Right renal pelvis (tissue), 4 donors: ENCODE results near the gene SPTBN1. TPM values are rescaled to one million over a fixed set of nuclear protein-coding genes. Genes with fewer than 3 reads are reported as not detected.
"Not testable (repeated sequence)": the region's sequence is repeated elsewhere in the genome, so short reads cannot be mapped to it uniquely, and the experiment has no call there.

ENCODE experiments used
- DNase-seq, 4 donors: peaks; one replicate each; pipeline ENCODE4 v3.0.0-alpha.2; 2013; ENCODE audit warnings: low read depth in 4 of 4, low spot score in 3 of 4, missing footprints in 1 of 4
- polyA plus RNA-seq, 4 donors: library from polyadenylated mRNA; unstranded; fragments of 120-200 nt; gene quantifications; one replicate each; pipeline ENCODE4 v1.2.1, GENCODE V29; 2013; ENCODE audit not compliant: insufficient read length in 4 of 4

SPTBN1 gene
- polyA plus RNA-seq, 4 donors: 224 to 243 (median 228) TPM

DNA sequence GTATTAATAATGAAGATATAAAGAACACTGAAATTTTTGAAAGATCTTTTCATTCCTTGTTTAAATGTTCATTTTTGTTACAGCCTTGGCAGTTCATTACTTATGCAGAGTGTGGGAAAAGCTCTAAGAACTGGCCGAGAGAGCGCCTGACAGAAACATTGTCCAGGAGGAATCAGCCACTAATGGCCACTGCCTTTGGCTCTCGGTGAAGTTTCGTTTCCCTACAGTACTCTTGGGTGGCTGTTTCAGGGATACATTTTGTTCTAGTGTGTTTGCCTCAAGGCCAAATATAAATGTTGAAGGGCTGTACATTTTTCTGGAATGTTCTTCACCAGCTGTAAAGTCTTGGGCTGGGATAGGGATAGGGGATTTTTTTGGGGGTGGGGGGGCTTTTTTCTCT is 10.7 kb downstream of the SPTBN1 start:
- no peak for DNase-seq

DNA sequence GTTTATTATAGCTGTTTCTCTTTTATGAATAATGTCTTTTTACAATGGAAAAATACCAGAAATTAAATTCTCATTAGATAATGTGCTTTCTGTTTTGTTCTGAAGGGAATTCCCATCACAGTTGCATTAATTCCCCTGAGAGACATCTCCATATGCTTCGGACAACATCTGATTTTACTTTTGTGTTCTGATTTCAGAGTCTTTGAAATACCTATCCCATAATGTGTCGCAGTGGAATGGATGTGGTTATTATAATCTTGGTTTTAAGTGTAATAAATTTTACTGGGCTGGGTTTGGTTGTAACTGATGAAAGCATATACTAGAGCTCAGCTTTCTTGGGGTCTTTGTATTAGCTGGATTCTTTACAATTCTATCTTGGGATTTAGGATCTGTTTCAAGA is 12.5 kb downstream of the SPTBN1 start:
- DNase-seq: no peak

DNA sequence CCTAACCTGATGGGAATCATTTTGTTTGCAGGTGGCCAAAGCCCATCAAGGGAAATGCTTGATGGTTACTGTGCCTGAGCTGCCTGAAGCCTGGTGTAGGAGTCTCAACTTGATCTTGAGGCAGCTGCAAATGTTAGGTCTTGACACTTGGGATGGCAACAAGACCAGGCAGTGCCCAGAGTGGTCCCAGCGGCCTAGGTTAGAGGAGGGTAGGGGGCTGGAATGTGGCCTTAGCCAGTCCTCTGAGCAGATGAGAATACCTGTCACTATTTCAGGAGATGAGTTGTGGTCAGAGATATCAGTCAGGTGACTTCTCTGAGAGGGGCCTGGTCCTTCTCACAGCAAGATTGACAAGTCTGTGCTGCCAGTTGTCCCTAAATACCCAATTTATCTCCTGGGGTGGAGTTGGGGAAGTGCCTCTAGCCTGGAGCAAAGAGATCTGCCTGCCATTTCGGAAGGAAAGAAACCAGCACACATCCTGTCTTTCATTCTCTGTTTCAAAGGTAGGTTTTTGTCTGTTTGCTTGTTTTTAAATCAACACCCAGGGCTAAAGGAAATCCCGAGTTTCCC is 13.4 kb downstream of the SPTBN1 start:
- no peak for DNase-seq

DNA sequence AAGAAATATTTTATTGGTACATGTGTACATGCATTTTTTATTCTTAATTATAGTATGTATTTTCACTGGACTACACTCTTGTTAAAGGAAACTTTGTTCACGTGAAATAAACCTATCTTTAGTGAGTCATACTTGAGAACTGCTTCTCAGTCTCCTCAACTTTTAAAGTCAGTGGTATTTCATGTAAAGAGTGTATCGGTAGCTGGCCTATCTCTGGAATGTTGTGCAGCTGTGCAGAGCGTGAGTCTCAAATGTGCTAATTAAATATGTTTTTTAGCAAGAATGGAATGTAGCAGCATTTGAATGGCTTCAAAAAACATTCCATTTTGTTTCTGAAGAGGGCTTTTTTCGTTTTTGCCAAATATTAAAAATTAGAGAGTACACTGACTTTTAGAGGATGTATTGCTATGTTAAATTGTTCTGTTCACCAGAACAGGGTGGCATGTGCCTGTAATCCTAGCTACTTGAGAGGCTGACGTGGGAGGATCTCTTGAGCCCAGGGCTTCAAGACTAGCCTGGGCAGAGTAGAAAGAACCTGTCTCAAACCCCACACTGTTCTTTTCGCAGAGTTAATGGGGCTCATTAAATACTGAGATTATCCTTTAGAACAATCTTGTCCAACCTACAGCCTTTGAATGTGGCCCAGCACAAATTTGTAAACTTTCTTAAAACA is 14.3 kb downstream of the SPTBN1 start:
- DNase-seq: no peak

DNA sequence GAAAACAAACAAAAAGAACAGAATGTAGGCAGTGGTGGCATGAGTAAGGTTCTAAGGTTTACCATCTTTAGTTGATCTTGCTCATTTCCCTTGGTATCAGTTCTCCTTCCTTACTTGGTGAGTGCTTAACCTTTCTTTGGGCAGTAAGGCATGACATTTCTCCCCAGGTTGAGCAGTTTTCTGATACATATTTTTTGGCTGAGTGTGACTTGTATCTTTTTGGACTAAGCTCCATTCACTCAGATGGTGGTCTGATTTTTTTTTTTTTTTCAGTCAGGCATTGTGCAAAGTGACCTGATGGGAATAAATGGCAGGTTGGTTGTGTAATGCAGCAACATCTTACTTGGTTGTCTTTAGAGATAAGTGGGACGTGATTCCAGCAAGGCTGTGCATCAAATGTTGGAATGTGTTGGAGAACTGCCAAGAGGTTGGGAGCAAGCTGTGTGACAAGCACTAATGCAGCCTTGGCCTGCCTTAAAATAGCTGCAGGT is 15.1 kb downstream of the SPTBN1 start:
- DNase-seq: peak in 2 of 4 donors; percentile 32 to 58

DNA sequence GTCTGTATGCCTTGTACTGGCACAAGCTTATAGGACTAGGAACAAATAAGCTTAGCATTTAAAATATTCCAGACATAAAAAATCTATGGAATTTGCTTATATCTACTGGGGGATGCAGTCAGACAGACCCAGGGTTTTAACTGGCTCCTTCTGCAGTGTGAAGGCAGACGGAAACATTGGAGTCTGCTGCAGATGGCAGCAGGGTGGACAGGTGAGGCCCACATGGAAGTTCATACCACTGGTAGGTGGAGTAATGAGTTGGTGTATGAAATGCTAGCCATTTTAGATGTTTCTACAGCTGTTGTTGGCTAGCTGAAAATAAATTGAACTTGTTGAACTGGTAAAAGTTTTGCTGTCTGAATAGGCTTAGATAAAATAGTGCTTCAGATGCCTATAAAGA is 17.7 kb downstream of the SPTBN1 start:
- DNase-seq: no peak

DNA sequence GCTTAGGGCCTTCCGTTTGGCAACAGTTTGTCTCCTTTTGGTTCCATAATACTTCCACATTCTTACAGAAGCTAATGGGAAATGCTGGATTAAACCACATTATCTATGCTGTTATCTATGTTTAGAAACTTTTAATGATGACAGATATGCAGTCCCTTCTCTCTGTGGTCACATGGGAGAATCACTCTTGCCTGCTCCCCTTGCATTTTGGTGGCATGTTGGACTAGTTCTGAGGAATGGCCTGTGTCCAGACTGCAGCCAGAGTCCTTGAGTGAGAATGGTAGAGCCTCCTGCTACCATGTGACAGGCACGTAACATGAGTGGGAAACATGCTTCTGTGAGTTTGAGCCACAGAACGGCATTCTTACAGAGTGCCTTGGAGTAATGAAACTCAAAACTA is 19.2 kb downstream of the SPTBN1 start:
- no peak for DNase-seq

DNA sequence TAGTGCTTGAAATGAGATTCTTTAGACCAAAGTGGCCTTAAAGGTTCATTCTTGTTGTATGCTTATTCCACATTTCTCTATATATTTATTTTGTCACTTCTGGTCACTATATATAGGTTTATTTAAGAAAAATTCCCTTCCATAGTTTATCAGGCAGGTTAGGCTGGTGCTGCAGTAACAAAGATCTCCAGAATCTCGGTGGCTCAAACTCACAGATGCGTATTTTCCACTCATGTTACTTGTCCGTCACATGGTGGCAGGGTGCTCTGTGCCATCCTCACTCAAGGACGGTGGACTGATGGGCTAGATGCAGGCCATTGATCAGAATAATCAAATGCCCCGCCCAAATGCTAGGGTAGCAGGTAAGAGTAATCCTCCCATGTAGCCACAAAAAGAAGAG is 19.8 kb downstream of the SPTBN1 start:
- DNase-seq: no peak

DNA sequence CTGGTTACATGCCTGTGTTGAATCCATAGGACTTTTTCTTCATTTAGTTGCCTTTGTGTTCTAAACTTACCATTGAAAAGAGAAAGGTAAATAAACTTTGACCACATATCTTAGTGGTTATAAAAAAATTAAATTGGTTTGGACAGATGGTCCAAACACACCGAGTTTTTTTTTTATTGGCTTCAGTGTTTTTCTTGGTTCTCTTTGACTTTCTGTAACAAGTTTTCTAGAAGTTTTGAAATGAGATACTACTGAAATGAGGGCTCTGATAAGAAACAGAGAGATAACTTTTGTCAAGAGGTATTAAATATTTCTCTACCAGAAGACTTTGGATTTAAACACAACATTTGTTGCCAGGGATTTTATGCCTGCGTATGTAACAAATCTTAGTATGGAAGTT is 20.7 kb downstream of the SPTBN1 start:
- DNase-seq: no peak

DNA sequence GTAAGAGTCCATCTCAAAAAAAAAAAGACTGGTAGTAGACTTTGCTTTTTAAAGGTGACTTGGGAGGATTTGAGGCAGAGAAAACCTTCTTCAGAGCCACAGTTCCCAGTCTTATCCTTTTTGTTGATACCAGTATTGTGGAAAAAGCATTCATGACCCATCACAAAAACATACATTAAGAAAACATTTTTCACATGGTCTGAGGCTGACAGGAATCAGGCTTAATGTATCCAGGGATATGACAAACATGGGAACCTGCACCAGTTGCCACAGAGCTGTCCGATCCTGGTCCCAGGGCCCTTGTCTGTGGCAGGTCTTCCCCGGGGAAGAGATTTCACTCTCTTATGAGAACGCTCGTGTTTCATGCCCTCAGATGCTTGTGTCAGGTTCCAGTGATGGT is 21.8 kb downstream of the SPTBN1 start:
- no peak for DNase-seq

DNA sequence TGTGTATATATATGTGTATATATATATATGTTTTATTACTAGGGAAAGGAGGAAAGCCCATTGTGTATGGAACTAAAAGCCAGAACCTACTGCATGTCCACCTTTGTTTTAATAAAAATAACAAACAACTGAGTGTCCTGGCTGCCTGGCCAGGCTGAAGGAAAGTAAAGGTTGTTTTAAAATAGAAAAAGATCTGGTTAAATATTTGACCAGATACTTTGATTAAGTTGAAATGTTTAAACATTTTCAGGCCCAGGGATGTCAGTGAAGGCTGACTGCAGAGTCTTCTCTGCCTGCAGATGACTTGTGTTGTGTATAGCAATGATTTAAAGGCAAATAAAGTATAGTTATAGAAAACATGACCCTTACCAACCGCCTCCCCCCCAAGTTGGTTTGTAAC is 22.8 kb downstream of the SPTBN1 start:
- DNase-seq: no peak

DNA sequence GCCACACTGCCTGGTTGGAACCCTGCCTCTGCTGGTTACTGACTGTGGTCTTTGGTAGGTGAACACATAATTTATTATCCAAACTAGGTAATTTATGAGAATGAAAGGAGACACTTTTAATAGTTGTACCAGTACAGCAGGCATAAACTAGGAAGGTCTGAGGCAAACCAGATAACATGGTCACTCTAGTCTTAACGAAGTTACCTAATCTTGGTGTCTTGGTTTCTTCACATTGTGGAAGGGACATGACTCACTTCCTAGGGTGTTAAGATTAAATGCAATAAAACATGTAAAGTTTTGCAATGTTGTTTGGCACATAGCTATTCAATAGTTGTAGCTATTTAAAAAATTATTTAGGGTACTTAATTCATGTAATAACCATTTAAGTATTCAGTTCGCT is 23.3 kb downstream of the SPTBN1 start:
- DNase-seq: no peak

DNA sequence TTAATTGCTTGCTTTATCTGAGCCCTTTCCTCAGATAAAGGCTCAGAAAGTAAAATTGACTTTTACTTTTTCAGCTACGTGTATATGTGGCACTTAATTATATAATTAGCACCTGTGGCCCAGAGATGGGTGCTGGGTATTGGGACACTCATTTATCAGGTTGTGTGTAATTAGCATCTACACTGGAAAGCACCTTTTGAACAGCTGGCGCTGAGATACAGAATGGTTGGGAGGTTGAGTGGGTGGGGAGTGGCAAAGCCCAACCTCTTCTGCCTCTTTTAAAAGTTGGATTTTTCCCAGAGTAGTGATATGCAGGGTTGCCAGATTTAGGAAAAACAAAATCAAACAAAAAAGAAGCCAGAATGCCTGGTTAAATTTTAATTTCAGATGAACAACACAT is 23.9 kb downstream of the SPTBN1 start:
- DNase-seq: no peak

DNA sequence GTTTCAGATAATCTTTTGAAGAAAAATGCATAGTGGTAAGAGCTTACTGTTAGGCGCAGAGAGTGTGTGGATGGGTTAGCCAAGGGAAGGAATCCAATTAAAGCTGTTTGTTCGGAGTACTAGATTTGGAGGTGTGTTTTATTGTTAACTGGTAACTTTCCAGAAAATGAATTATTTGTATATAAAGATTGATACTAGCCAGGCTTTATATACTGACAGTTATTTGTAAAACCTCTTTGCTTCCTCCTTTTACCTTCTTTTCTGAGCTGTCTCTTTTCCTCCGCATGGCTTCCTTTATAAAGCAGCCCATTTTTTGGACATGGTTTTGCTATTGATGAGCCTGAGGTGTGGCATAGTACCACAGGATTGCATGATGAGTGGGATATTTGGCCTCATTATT is 25.6 kb downstream of the SPTBN1 start:
- no peak for DNase-seq

DNA sequence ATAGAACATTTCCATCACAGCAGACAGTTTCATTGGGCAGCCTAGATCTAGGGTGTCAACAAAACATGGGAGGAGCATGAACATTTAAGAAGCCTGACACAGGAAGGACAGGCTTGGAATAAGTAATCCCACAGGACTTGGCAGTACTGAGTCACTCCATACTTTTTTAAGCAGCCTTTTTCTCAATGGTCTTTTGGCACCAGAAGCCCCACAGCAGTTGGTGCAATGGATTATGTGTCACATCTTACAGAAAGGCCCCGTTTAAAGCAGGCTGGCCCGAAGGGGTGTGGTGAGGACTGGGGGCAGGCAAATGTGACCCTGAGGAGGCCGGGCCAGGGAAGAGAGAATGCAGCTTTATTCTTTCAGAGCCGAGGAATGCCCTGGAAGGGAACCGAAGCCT is 26.6 kb downstream of the SPTBN1 start:
- no peak for DNase-seq

DNA sequence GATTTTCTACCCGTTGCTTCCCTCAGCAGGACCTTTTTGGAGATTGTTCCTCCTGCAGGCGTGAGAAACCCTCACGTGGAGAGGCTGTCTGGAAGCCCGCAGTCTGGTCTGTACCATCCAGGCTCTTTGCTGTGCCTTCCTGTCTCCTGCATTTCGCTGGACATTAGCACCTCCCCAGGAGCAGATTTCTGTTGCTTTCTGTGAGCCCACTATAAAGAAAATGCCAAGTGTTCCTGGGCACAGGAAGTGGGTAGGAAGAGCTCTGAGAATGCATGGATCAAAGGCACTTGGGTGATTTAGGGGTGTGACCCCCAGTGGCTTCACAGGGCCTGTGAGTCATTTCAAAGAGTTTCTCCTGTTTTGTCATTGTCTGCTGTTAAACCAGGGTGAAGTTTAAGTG is 27.3 kb downstream of the SPTBN1 start:
- DNase-seq: no peak

DNA sequence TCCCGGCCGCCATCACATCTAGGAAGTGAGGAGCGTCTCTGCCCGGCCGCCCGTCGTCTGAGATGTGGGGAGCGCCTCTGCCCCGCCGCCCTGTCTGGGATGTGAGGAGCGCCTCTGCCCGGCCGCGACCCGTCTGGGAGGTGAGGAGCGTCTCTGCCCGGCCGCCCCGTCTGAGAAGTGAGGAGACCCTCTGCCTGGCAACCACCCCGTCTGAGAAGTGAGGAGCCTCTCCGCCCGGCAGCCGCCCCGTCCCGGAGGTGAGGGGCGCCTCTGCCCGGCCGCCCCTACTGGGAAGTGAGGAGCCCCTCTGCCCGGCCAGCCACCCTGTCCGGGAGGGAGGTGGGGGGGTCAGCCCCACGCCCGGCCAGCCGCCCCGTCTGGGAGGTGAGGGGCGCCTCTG is 29.6 kb downstream of the SPTBN1 start:
- DNase-seq: not testable (repeated sequence)

DNA sequence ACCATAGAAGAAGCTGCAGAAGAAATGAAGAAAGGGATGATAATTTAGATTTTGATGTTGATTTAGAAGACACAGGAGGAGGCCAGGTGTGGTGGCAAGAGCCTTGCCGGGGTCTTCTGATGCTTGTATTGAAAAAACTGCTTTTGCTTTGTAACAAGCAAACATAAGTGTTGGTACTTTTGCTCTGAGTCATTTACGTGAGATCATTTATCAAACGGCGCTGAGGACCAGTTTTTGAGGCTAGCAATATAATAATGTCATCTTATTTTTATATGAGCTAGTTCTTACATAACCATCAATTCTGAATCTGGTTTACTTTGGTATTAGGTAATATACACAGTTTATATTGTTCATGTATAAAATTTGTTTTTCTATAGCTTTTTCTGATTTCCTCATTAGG is 30.6 kb downstream of the SPTBN1 start:
- DNase-seq: no peak

DNA sequence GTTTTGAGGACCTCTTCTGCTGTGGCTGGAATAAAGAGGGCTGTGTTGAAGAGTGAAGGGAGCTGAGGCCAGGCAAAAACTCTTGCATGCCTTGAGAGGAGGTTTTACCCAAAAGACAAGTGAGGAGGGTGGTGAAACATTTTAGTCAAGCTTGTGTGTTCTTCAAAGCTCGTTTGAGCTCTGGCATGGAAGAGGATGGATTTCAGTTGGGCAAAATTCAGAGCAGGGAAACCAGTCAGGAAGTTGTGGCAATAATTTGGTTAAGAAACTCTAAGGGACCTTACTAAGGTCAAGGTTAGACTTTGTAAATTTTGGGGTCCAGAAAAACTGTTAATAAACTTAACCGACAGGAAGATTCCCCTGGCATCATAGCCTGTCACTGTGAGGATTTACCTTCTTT is 34.7 kb downstream of the SPTBN1 start:
- no peak for DNase-seq

DNA sequence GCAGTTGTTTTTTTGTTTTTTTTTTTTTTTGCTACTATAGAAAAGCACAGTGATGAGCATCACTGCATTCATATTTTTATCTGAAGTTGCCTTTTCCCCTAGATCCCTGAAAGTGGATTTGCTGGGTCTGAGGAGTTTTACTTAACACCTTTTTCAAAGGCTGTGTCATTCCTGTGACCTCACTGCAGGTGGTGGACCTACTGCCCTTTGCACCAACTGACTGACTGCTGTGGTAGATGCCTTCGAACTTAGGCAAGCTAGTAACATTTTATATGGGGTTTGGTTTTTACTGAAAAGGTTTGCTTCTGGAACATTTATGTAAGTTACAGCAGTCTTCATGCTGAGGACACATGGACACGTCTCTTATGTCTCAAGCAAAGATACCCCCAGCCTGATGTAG is 36.2 kb downstream of the SPTBN1 start:
- no peak for DNase-seq

DNA sequence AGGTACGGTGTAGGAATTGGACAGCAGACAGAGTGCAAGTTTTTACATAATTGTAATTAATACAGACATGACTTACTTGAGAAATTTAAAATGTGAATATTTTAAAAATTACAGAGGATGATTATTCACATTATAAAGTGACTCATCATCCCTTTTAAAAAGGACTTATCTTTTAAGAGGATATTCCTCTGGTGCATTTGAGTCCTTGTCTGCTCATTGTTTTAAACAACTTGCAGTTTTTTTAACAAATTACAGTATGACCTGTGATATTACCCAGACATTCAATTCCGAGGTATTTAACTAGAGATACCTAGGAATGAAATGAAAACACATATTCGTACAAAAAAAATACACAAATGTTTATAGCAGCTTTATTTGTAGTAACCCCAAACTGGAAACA is 38.0 kb downstream of the SPTBN1 start:
- DNase-seq: no peak

DNA sequence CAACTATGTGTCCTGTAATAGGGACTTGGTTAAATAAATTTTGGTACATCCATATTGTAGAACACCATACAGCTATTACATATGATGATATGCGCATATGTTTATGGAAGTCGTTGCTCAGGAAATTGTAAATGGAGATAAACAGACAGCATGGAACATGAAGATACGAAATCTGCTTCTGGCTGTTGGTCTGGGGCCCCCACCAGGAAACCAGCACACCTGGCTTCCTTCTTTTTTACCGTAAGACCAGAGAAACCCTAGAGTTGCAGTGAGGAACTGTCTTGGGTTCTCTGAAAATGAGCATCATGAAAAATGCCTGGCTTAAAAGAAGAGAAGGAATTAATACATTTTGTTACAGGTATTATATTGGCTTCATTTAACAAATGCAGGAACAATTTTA is 40.8 kb downstream of the SPTBN1 start:
- DNase-seq: no peak
